T-helper 22 cell (primary cell): ENCODE measurements around the gene SMC6.

ENCODE experiments used
- DNase-seq: peaks from one replicate; pipeline ENCODE4 v3.0.0-alpha.2; 2020; ENCODE audit warnings: low read depth

Gene SMC6

GRCh38 chr2:17753803-17754663 lies at the start of gene SMC6, which contains the start of gene GEN1:
Gene SMC6 (minus strand): TSS chr2:17753810. CDS start chr2:17745946, 7,864 bp downstream.
Gene GEN1 (plus strand): TSS chr2:17754138. CDS start chr2:17759944, 5,806 bp downstream.
- peak; percentile 78 for DNase-seq

GRCh38 chr2:17800693-17801458 lies 47.3 kb upstream of the SMC6 start:
- no peak for DNase-seq

- no peak for DNase-seq
Measured at GRCh38 chr2:17800219-17800618, 46.6 kb upstream of the SMC6 start.

GRCh38 chr2:17799301-17800120 lies 45.9 kb upstream of the SMC6 start:
- DNase-seq = no peak

GRCh38 chr2:17798338-17798737 lies 44.7 kb upstream of the SMC6 start:
- DNase-seq = no peak

GRCh38 chr2:17795309-17795708 lies 41.7 kb upstream of the SMC6 start:
- no peak for DNase-seq

- no peak for DNase-seq
Measured at GRCh38 chr2:17793803-17794354, 40.3 kb upstream of the SMC6 start.

- no peak for DNase-seq
Measured at GRCh38 chr2:17793296-17793695, 39.7 kb upstream of the SMC6 start.

GRCh38 chr2:17792515-17792914 lies 38.9 kb upstream of the SMC6 start:
- no peak for DNase-seq

GRCh38 chr2:17791817-17792130 lies 38.2 kb upstream of the SMC6 start:
- DNase-seq = no peak

- no peak for DNase-seq
Measured at GRCh38 chr2:17791121-17791816, 37.7 kb upstream of the SMC6 start.

GRCh38 chr2:17790536-17790935 lies 36.9 kb upstream of the SMC6 start:
- DNase-seq = no peak

- no peak for DNase-seq
Measured at GRCh38 chr2:17788773-17789172, 35.2 kb upstream of the SMC6 start.

- no peak for DNase-seq
Measured at GRCh38 chr2:17786727-17787126, 33.1 kb upstream of the SMC6 start.

GRCh38 chr2:17781482-17781881 lies 27.9 kb upstream of the SMC6 start:
- DNase-seq = no peak

- DNase-seq = no peak
Measured at GRCh38 chr2:17780546-17780945, 26.9 kb upstream of the SMC6 start.

- DNase-seq = no peak
Measured at GRCh38 chr2:17772532-17772931, 18.9 kb upstream of the SMC6 start.

- no peak for DNase-seq
Measured at GRCh38 chr2:17771956-17772355, 18.3 kb upstream of the SMC6 start.

GRCh38 chr2:17768894-17769293 lies 15.3 kb upstream of the SMC6 start:
- DNase-seq = no peak

- DNase-seq = no peak
Measured at GRCh38 chr2:17765398-17765797, 11.8 kb upstream of the SMC6 start.

GRCh38 chr2:17763641-17764333 lies 10.2 kb upstream of the SMC6 start:
- DNase-seq = no peak
